GM15510 (cell line): ENCODE results near the gene SLTM.

Experiments used
- POLR2A ChIP-seq: IDR thresholded peaks from 3 replicates; pipeline ENCODE4 v1.6.1; 2011; ENCODE audit warnings: borderline replicate concordance; ENCODE audit not compliant: insufficient read length; ENCODE audit errors: extremely low read depth

SLTM gene

DNA sequence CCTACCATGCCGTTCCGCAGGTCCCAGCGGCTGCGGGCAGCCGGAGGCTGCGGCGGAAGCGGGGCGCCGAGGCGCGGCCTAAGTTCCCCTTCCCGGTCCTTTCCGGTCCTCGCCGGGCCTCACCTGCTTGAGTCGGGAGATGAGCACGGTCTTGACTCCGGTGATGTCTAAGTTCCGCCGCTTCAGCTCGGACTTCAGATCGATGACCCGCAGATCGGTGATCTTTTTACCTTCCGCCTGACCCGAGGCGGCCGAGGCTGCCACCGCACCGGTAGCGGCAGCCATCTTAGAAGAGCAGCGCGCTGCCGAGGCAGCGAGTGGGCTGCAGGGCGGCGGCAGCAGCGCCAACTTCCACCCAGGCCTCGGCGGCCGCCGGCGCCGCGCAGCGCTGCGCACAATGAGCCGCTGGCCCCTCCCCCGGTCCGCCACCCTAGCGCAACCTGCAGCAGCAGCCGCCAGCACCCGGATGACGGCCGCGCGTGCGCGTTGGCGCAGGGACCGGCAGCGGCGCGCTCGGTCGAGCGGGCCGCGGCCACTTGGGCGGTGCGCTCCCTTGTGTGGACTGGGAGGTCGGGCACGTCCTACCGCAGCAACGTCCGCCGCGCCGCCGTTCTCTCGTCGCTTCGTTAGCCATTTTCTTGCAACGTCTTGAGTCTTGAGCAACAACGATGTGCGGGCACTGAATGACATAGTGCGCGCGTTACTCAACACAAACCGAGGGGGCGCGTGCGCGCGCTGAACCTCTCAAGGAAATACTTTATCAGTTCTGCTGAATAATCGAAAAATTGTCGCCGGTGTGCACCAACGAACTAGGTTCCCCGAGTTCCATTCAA is at the start of gene SLTM:
TSS of gene SLTM (minus strand) at position 399 of the 833 bp plus-strand sequence. CDS start at position 285, 114 bp downstream.
- peak; percentile 99 for TF ChIP-seq POLR2A

DNA sequence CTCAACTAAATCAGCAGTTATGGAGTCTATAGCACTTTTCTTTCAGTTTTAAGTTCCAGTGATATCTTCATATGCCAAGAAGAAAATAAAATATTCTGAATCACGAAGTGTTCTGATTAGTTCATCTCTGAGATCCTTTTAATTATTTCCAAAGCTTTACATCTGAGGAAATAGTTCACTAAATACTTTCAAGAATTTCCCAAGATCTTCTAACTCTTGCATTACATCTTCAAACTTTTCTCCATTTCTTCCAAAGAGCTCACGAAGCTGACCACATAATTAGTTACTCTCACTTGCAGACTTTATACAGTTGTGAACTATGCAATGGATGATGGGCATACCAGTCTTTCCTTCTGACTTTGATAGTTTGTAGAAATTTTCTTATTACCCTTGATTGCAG is 49.8 kb upstream of the SLTM start:
- no peak for TF ChIP-seq POLR2A

DNA sequence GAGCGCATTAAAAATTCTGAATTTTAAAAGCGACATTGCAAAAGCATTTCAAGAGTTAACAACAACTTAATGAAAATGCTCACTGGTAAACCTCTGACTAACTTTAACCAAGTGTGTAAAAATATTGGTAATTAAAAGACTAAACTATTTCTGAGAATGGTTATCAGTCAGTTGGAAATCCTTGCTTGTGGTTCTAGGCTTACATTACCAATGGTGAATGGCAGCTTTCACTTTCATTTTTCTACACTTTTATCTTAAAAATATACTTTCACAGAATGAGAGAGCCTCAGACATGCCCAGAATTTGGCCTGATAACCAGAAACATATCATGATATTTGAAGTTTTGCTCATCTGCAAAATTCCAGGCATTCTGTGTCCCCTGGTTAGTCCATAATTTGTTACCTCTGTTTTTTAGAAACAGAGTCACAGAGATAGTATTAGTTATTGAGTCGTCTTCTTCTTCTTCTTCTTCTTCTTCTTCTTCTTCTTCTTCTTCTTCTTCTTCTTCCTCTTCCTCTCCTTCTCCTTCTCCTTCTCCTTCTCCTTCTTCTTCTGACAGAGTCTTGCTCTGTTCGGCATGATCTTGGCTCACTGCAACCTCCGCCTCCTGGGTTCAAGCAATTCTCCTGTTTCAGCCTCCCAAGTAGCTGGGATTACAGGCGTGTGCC is 48.5 kb upstream of the SLTM start:
- TF ChIP-seq POLR2A: no peak

DNA sequence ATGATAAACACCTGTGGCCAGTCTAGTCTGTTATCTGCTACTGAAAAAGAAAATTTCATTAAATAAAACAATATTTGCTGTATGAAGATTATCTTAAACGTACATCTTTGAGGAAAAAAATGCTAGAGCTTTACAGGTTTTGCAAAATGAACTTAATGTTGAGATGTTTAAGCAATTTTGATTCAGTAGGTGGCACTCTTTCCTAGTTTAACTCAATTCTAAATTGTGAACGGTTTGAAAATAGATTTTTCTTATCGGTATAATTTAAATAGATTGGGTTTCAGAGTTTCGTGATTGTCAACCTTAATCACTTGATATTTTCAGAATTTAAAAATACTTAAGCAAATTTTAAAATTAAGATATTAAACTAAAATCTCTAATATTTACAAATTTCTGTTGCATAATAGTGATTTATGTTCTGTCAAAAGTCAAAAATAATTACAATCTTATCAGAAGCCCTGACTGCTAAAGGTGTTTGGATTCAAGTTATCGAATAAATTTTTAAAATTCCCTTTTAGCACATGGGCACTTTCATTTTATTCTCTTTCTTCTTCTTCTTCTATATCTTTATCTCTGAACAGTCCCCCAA is 47.0 kb upstream of the SLTM start:
- no peak for TF ChIP-seq POLR2A

DNA sequence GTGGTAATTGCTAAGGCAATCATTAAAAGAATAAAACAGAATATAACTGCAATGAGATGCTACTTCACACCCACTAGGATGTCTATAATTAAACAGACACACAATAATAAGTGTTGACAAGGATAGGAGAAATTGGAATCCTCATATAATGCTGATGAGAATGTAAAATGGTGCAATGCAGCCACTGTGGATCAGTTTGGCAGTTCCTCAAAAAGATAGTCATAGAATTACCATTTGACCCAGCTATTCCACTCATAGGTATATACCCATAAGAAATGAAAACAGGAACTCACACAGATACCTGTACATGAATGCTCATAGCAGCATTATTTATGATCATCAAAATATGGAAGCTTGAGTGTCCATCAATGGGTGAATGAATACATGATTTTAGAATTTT is 44.4 kb upstream of the SLTM start:
- TF ChIP-seq POLR2A: no peak

DNA sequence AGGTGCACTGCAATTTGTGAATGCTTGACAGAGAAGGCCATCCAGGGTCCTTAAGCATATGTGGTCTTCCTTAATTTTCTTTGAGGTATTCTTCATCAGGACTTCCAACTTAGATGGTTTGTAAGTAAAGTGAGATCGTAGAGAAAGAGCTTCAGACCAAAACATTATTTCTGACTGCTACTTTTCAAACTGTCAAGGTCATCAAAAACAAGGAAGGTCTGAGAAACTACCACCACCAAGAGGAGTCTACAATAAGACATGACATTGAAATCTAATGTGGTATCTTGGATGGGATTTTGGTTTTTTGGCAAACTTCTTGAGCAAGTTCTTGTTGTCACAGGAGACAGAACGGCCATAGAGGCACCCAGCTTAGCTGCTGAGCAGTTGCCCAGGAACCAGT is 34.0 kb upstream of the SLTM start:
- no peak for TF ChIP-seq POLR2A

DNA sequence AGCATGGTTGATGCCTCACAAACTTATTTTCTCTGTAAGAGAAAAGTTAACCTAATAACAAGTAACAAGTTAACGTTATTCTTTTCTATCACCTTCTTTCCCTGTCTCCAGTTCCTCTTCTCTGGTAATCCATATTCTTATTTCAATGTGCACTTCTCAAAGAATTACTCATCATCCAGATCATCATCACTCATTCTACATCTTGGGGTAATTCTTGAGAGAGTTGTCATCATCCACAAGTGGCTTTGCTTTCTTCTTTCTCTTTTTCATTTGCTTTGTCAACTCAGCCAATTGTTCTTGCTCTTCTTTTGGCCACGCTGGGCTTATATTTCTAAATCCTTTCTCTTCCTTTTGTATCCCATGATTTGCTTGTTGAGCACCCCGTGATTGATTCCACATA is 33.2 kb upstream of the SLTM start:
- no peak for TF ChIP-seq POLR2A

DNA sequence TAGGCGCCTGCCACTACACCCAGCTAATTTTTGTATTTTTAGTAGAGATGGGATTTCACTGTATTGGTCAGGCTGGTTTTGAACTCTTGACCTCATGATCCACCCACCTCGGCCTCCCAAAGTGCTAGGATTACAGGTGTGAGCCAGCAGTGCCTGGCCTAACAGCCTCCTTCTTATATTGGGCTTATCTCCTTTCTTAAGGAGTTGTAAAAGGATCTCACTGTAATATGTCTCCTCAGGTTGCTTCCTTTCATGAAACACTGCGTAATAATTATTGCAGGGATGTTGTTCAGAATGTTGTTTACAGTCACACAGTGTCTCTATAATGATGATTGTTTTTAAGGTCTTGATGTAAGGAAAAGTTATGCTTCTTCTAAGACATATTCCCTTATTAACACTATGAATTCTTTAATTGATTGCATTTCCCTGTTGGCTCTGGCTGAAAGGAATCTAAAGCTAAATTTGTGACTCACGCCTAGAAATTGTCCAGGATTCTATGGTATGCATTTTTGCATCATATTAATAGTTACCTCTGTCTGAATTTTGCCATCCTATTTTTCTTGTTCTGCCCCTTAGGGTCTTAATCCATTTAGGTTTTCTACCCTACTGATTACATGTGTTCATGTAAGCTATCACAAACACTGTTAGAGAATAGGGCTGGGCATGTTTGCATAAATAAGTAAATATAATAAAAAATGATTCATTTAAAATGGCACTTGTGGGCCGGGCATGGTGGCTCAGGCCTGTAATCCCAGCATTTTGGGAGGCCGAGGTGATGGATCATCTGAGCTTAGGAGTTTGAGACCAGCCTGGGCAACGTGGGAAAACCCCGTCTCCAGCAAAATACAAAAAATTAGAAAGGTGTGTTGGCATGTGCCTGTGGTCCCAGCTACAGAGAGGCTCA is 29.4 kb upstream of the SLTM start:
- no peak for TF ChIP-seq POLR2A

DNA sequence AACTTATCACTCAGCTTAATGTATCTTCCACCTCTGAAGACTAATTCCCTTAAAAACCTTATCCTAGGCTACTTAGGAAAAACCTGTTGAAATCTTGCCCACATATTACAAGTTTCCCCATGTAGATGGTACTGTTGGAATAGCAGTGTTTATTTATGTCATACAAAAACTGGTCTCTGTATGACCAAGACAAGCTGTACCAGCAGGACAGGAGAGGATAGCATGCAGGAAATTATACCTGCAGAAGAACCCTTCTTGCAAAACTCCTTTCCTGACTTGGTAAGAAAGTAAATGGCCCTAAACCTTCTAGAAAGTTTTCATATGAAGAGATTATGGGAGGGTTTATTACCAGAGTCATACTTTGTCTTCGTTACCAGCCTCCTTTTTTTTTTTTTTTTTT is 28.7 kb upstream of the SLTM start:
- no peak for TF ChIP-seq POLR2A

DNA sequence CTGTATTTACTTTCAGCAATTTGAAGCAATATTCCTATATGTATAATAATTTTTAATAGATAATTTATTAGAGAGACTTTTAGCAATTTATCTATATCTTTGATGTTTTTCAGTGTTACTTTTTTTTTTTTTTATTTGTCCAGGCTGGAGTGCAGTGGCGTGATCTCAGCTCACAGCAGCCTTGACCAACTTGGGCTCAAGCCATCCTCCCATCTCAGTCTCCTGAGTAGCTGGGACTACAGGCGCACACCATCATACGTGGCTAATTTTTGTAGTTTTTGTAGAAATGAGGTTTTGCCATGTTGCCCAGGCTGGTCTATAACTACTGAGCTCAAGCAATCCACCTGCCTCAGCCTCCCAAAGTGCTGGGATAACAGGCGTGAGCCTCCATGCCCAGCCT is 25.3 kb upstream of the SLTM start:
- TF ChIP-seq POLR2A: no peak

DNA sequence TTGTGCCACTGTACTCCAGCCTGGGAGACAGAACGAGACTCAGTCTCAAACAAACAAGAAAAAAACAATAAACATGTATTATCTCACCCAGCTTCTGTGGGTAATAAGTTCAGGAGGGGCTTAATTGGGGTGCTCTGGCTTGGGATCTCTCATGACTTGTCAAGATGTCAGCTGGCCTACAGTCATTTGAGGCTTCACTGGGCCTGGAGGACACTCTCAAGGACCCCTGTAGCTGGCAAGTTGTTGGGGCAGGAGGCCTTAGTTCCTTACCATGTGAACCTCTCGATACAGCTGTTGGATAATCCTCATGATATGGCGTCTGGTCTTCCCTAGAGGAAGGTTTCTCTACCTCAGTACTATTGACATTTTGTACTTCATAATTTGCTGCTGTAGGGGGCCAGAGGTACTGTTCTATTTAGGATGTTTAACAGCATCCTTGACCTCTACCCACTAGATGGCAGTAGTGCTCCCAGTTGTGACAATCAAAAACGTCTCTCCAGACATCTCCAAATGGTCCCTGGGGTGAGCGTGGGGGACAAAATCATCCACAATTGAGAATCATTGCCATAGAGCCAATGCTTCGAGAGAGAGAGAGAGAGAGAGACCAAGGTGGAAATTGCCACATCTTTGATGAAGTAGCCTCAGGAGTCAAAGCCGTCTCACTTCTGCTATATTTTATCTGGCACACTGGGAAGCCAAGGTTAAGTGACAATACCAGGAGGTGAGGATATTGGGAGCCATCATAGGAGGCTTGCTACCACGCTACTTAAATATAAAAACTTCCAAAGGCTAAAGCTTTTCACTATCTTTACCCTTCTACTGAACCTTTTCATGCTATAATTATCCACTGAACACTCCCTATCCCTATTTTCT is 23.9 kb upstream of the SLTM start:
- no peak for TF ChIP-seq POLR2A

DNA sequence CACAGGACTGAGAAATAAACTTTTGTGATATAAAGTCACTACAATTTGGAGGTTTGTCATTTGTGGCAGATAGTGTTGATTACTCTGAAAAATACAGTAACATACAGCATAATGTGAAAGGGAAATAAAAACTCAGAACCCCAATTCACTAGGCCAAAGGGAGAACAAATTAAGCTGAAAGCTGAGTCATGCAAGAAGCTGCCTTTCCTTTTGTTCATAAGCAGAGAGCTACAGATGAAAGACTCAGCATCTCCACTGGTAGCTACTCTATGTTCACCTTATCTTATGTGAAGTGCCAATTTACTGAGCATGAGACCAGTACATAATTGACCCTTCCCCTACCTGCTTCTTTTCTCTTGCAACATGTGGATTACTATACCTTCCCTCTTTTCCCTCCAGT is 19.3 kb upstream of the SLTM start:
- TF ChIP-seq POLR2A: no peak

DNA sequence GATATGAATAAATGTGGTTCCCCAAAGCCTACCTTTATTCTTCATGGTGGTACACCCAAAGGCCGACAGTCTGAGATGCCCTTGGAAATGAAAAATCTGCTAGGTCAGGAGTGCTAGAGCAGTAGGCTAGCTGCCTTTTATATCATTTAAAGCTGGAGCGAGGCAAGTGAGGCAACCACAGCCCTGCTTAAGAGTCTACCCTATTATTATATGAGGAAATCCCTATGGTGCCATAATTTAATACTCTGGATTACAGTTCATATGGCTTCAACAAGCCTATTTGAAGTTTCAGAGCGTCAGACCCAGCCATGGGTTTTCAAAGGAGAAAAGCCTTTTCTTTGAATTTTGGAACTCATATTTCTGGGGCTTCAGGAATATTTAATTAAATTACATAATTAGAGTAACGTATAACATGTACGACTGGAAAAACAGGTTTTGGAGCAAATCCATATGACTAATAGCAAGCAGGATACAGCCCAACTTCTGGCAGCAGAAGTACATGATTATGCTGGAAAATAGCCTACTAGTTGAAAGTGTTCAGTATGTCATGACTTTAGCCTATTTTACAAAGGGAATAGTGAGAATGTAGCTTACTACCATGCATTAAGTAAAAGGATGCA is 18.0 kb upstream of the SLTM start:
- TF ChIP-seq POLR2A: no peak
